SHP77 treated with DMSO at 0.1 percent for 48 hours (cell line): ENCODE results near the gene BIN1.

Experiments used
- DNase-seq: peaks from one replicate; lab custom pipeline; 2025; lab: John Stamatoyannopoulos, UW

BIN1 gene

GRCh38 chr2:127074936-127075335, 32.0 kb downstream of the BIN1 start:
- DNase-seq: no peak

- DNase-seq: no peak
These were observed 32.6 kb downstream of the BIN1 start for GRCh38 chr2:127074358-127074757.

DNA sequence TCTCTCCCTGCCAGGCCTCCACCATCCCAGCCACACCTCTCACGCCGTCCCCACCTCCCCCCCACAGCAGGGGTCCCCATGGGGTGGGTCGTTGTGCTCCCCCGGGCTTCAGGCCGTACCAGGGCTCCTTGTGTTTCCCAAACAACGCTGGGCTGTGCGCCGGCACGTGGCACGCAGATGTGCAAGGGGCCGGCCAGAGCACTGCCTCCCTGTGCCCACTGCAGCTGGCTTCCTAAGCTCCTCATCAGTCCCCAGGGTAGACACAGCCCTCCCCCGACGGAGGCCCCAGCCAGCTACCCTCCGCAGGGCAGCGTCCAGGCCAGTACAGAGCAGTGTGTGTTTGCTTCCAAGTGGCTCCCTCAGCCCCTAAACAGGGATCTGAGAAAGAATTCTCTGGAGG, 34.0 kb downstream of the BIN1 start:
- DNase-seq: no peak

DNA sequence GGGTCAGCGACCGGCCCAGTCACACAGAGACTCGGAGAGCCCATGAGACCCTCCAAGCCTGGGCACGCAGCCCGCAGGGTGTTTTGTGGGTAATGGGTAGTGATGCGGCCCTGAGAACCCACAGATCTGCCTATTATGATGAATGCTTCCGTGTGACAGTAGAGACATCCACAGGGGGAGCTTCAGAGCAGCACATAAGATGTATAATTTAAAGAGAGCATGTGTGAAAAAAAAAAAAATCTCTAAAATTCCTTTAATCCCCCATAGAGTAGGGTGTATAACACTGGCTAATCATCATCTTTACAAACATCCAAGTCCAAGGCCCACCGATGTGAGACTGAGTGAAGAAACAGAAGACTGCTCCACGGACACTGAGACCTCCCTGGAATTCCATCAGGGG, 34.6 kb downstream of the BIN1 start:
- DNase-seq: no peak

- DNase-seq: no peak
These were observed 35.0 kb downstream of the BIN1 start for GRCh38 chr2:127071901-127072328.

DNA sequence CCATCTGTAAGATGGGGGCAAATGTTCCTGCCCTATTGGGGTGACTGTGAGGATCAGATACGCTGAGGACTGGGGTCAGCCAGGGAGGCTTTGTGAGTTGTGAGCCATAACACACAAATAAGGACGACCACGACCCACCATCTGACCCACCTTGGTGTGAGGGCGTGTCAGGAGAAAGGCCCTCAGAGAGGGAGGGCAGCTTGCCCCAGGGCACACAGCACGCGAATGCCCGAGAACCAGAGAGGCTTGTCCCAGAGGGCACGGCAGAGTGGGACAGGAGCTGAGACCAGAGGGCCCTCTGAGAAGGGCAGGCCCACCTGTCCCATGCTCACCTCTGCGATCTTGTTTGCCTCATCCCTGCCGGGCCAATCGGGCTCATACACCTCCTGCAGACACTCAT, 36.7 kb downstream of the BIN1 start:
- no peak for DNase-seq

- no peak for DNase-seq
These were observed 37.4 kb downstream of the BIN1 start for GRCh38 chr2:127069536-127069935.

- no peak for DNase-seq
These were observed 38.0 kb downstream of the BIN1 start for GRCh38 chr2:127069003-127069402.

GRCh38 chr2:127068351-127068741, 38.6 kb downstream of the BIN1 start:
- no peak for DNase-seq

DNA sequence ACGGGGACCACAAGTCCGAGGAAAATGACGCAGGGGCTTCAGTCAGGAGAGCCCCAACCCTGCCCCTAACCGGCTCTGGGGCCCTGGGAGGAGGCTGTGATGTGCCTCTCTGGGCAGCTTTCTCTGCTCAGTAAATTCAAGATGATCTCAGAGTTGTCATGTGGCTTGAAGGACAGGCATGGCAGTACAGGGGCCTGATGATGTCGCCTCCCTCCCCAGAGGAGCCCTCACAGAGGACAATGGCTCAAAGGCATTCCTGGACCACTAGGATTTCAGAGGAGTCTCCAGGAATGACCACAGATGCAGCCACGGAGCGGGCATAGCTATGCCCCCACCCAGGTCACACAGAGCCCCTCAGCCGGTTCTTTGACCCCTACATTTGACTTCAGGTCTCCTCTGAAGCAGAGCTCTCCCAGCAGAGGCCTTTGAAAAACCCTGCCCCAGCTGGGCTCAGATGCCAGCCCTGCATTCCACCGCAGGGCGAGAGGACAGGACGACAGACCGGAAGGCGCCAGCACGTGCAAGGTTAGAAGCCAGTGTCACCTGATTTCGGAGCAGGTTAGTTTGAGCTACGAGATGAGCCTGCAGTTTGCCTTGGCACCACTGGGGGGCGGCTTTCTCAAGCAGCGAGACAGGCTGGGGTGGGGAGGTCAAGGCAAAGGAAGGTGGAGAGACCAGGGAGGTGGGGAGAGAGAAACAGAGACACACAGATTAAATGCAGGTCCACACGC, 39.2 kb downstream of the BIN1 start:
- no peak for DNase-seq

- no peak for DNase-seq
These were observed 40.0 kb downstream of the BIN1 start for GRCh38 chr2:127066942-127067341.

GRCh38 chr2:127065940-127066318, 41.0 kb downstream of the BIN1 start:
- no peak for DNase-seq

DNA sequence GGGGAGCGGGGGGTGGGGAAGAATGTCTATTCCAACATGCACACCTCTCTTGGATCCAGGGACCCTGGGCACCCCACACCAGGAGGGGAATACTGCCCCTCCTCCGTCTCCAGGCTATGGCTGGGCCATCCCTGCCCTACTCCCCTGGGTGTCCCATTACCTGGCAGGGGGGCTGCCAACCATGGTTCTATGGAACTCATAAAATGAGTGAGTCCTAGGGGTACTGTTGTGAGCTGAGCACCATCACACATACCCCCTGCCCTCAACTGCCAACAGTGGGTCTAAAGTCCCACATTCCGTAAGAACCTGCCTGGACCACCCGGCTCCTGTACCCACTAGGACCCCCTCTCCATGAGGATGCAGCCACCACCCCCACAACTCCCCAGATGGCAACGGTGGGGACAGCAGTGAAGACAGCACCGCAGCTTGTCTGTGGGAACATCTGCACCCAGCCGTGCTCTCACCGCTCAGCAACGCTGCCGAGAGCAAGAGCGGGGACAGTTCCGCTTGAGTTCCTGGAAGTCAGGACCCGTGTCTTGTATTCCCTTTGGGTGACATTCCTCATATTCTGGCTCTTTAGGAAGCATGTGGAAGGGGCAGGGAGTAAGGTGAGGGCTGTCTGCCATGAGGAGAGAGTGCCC, 41.5 kb downstream of the BIN1 start:
- no peak for DNase-seq

GRCh38 chr2:127064642-127065250, 42.2 kb downstream of the BIN1 start:
- peak; percentile 58 for DNase-seq

GRCh38 chr2:127063701-127064590, 43.0 kb downstream of the BIN1 start:
- DNase-seq: no peak

DNA sequence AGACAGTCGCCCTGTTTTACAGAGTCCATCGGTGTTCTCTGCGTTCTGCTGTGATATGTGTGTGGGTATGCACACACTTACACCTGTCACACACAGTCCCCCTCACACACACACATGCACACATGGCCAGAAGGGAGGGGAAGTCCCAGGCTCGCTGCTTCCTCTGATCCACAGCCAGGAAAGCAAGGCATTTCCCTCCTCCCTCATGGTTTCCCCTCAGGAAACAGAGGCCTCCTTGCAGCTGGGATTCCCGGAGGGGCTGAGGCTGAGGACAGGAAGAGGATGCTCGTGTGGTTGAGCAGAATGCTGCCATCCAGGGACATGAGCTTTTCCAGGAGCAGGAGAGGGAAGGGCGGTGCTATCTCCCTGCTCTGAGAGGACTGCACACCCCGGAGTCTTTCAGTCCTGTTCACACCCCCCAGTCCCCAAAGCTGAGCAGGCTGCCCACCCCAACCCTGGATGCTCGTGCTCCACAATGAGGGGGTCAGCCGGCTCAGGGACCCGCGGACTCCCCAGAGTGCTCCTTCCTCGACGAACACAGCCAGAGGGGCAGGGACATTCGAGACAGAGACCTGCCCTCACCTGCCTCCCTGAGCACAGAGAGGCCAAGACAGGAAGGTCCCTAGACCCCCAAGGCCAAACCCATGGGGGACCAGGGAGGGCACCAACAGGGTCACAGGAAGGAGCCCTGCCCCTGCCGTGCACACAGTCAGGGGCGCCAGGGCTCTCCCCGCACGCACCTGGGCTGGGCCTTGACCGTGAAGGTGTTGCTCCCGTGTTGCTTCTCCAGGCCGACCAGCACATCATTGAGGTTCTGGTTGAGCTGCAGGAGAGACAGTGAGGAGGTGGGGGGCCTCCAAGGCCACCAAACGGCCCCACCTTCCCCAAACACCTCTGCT, 45.3 kb downstream of the BIN1 start:
- no peak for DNase-seq

DNA sequence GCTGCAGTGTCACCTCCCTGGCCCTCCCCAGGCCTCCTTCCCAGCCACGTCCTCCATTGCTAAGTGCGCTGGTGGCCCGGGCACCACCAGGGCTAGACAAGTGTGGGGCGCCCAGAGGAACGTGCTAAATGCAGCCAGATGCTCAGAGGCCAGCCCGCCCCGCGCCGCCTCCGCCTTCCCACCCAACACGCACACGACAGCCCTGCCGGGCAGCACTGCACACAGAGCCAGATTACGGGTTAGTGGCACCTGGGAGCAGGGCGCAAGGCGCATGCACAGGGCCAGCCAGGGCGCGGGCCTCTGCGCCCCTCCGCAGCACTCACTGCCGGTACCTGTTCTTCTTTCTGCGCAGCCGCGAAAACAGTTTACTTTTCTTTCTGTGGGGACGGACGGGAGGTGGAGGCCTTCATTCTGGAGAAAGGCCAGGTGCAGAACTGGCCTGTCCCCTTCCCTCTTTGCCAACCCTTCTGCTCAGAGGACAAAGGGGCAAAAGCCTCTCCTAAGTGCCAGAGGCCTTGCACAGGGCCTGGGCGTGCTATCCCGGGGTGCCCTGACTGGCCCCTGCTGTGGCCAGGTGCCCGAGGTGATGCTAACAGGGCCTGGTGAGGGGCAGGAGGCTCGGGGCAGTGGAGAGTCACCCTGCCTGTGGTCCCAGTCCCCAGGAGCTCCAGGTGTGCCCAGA, 46.5 kb downstream of the BIN1 start:
- no peak for DNase-seq

- no peak for DNase-seq
These were observed 47.4 kb downstream of the BIN1 start for GRCh38 chr2:127059559-127059958.

- no peak for DNase-seq
These were observed 48.1 kb downstream of the BIN1 start for GRCh38 chr2:127058954-127059252.

GRCh38 chr2:127058246-127058953, 48.6 kb downstream of the BIN1 start:
- no peak for DNase-seq
